ENCODE data around the gene RGS14.
"Not testable (repeated sequence)": the region's sequence is repeated elsewhere in the genome, so short reads cannot be mapped to it uniquely, and the experiment has no call there.

The RGS14 gene

DNA sequence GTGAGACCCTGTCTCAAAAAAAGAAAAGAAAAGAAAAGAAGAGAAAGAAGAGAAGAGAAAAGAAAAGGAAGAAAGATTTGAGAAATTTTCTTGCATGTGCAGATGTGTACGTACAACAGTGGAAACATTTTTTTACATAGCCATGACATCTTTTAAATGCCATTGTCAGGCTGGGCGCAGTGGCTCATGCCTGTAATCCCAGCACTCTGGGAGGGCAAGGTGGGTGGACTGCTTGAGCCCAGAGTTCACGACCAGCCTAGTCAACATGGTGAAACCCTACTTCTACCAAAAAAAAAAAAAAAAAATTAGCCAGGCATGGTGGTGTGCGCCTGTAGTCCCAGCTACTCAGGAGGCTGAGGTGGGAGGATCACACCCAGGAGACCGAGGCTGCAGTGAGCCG, 12.8 kb upstream of the RGS14 start:
- no peak for FAIRE-seq

GRCh38 chr5:177346820-177347219, 10.9 kb upstream of the RGS14 start:
- FAIRE-seq (no peak), DNase-seq (ENCODE audit: insufficient read length, low spot score) (no peak)

More for the DNA sequence above, 12.8 kb upstream of the RGS14 start:
- DNase-seq (ENCODE audit: insufficient read length, low spot score), result no peak

DNA sequence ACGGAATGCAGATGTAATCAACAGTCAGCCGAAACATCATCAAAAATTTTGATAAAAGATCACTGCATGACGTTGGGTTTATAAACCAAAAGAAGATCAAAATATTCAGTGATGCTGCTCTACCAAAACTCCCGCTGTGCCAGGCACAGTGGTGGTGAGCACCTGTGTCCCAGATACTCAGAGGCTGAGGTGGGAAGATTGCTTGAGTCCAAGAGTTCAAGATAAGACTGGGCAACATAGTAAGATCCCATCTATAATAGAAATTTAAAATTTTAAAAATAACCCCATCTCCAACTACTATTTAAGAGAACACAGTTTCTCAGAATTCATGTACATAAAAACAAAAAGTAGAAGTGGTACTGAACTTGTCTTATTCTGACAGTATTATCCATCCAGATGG, 10.0 kb upstream of the RGS14 start:
- no peak for FAIRE-seq
- DNase-seq (ENCODE audit: insufficient read length, low spot score), result no peak

- DNase-seq (ENCODE audit: insufficient read length, low spot score) (no peak), FAIRE-seq (no peak)
Observed at GRCh38 chr5:177349362-177349647, 8.4 kb upstream of the RGS14 start.

GRCh38 chr5:177349762-177350161, 8.0 kb upstream of the RGS14 start:
- DNase-seq (ENCODE audit: insufficient read length, low spot score), result no peak
- no peak for FAIRE-seq

- FAIRE-seq, result no peak
- no peak for DNase-seq (ENCODE audit: insufficient read length, low spot score)
Observed at GRCh38 chr5:177350776-177351391, 6.8 kb upstream of the RGS14 start.

GRCh38 chr5:177351392-177352329, 6.1 kb upstream of the RGS14 start, which contains the start of gene LMAN2:
Gene LMAN2, minus strand, starts transcription at chr5:177351668. Its CDS starts 21 bp downstream, at chr5:177351647.
- FAIRE-seq (peak; percentile 96), DNase-seq (ENCODE audit: insufficient read length, low spot score) (peak; percentile 86)

DNA sequence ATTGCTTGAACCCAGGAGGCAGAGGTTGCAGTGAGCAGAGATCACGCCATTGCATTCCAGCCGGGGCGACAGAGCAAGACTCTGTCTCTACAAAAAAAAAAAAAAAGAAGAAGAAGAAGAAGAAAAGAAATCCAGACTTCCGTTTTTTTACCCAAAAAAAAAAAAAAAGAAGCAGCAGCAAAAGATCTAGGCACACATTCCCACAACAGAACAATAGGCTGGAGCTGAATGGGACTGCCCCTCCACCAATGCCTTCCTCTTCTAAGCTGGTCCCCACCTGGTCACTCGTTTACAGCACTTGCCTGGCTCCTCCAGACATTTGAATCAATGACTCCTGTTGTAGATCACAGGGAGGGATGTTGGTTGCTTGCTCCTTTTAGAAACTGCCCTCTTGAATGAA, 4.6 kb upstream of the RGS14 start:
- FAIRE-seq (no peak), DNase-seq (ENCODE audit: insufficient read length, low spot score) (no peak)

GRCh38 chr5:177354256-177354655, 3.5 kb upstream of the RGS14 start:
- DNase-seq (ENCODE audit: insufficient read length, low spot score) (no peak), FAIRE-seq (no peak)

DNA sequence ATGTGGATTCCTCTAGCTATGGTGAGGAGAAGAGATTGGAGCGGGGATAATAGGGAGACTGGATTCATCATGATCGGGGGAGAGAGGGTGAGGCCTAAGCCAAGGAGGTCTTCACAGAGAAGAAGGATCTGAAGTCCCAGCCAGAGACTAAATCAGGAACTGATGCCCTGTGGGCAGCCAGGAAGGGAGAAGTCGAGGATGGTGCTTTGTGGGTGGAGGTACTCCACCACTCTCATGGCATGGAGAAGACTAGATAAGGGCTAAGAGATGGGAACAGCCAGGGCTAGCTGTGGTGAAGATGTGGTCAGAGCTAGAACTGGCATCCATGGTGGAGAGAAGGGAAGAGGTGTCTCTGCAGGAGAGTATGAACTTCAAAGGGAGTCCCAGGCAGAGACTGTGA, 3.0 kb upstream of the RGS14 start:
- FAIRE-seq (no peak), DNase-seq (ENCODE audit: insufficient read length, low spot score) (no peak)

DNA sequence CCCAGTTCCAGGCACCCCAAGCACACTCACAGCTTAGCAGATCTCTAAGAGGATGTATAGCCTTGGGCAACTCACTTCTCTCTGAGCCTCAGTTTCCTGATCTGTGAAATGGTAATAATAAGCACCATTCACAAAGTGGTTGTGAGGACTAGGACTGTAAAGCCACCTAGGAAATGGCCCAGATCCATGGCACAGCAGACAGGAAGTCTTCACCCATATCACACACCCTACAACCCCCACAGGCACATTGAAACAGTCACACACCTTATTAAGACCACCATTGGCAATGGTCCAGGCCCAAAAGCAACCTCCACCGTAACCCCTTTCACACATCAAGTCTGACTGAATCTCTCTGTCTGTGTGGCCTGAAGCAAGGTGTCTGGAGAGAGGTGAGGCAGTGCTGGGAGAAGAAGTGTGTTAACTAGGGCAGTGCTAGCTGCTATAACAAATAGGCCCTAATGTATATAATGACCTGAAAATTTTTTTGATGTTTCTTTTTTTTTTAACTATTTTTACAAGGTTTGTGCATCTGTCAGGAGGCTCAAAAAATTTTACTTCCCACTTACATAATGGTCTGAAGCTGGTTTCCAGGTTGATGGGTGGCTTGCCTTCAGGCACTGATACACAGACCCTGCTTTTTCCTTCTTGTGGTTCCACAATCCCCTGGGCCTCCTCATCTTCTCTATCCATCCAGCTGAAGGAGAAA, 2.4 kb upstream of the RGS14 start:
- no peak for FAIRE-seq

GRCh38 chr5:177355868-177356168, 1.9 kb upstream of the RGS14 start:
- FAIRE-seq (no peak), DNase-seq (ENCODE audit: insufficient read length, low spot score) (no peak)

More for the DNA sequence above, 2.4 kb upstream of the RGS14 start:
- no peak for DNase-seq (ENCODE audit: insufficient read length, low spot score)

- DNase-seq (ENCODE audit: insufficient read length, low spot score), result no peak
- FAIRE-seq, result no peak
Observed at GRCh38 chr5:177356746-177357145, 978 bp upstream of the RGS14 start.

GRCh38 chr5:177357146-177357458, 622 bp upstream of the RGS14 start:
- FAIRE-seq, result no peak
- DNase-seq (ENCODE audit: insufficient read length, low spot score), result no peak

DNA sequence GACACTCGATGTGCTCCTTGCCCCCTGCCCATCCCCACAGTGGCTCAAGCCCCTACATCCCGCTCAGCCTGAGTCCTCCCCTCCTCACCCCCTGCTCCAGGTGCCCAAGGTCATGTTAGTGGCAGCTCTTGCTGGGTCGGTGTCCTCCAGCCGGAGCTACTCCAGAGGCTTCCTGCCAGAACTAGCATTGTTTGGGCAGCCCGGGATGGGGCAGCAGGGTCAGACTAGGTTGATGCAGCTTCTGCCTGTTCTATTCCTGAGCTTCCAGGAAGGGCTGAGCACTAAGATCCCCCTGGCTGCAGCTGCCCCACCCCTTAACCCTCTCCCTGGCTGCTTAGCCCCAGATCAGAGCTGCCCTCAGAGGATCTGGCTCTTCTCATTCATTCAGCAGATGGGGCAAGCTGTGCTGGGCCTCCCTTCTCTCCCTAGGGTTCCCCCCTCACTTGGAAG, 671 bp downstream of the RGS14 start:
- no peak for DNase-seq (ENCODE audit: insufficient read length, low spot score)
- FAIRE-seq, result peak; percentile 63

DNA sequence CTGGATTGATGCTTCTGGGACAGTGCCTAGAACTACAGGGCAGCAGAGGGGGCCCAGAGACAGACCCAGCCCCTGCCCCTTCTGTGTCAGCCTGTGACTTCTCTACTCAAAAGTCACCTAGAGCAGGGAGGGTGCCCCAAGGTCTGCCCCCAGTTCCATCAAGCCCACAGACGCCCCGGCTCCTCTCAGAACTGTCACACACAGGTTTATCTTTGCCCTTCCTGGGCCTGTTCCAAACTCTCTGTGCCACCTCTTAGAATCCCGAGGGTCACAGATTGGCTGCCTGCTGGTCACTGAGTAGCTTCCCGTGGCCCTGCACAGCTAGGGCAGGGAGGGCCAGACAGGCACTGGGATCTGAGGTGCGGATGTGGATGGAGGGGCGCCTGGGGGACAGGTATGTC, 1.7 kb downstream of the RGS14 start:
- DNase-seq (ENCODE audit: insufficient read length, low spot score) (no peak), FAIRE-seq (no peak)

DNA sequence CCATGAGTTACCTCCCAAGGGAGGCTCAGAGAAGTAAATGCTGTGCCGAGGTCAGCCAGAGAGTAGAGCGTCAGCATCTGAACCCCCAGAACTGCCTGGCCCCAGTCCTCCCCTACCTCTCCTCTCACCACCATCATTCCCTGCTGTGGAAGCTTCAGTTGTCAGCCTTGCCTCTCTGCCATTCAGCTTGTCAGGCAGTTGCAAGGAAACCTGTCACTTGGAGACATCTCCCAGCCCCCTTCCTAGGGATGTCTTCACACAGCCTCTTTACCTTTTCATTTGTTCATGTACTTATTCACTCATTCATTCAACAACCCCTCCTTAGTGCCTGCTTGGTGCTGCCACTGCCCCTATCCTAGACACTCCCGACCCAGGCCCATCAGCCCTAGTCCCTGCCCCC, 2.1 kb downstream of the RGS14 start:
- DNase-seq (ENCODE audit: insufficient read length, low spot score) (no peak), FAIRE-seq (no peak)

DNA sequence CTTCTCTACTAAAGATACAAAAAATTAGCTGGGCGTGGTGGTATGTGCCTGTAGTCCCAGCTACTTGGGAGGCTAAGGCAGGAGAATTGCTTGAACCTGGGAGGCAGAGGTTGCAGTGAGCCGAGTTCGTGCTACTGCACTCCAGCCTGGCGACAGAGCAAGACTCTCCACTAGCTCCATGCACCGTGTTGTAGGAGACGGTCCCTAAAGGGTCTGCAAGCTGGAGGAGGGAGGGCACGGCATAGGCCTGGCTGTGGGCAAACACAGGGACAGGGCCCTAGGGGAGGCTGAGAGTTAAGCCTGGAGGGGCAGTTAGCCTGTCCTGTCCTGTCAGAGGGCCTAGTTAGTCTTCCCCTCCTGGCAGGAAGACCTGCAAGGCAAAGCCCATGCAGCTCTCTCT, 3.0 kb downstream of the RGS14 start:
- FAIRE-seq; DNase-seq (ENCODE audit: insufficient read length, low spot score): not testable (repeated sequence)

DNA sequence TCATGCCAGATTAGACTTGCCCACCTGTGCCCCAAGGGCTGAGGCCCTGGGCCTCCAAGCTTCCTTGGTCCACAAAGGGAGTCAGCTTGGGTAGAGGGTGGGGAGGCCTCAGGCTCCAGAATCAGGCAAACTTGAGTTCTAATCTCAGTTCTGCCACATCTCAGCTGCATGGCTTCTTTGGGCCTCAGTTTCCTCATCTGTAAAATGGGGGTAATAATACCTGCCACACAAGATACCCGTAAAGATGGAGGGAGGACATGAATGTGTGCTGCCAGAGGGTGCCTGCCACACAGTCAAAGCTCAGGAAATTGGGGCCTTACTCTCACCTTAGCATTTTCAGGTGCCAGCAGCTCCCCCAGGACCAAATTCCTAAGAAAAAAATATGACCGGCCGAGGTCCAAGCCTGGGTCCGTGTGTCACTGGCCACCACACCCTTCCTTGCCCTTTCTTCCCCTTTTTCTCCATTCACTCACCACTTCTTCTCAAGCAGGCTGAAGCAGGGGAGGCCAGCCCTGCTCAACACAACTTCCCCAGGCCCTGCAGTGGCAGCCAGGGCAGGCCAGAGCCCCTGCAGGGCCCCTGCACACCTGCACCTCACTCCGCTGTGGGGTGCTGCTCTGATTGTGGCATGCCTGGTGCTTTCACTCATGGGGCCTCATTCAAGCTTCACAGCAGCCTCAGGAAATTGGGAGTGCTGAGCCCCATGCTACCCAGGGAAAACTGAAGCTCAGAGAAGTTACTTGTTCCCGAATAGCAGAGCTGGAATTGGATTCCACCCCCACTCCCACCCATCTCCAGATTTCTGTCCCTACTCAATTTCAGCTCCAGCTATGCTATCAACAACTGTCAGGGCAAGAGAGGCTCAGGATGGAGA, 3.9 kb downstream of the RGS14 start:
- FAIRE-seq (peak; percentile 77), DNase-seq (ENCODE audit: insufficient read length, low spot score) (no peak)

DNA sequence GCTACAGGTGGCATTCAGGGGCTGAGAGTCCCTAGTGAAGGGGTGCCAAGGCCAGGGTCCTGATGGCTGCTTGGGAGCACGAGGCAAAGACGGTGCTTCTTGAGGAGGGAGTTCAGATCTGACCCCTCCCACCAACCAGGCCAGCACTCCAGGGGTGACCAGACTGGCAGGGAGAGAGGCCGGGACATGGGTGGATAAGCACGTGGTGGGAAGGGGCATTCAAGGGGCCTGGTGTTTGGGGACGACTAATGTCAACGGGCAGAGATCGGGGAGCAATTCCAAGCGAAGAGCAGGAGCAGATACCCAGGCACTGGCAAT, 4.5 kb downstream of the RGS14 start:
- FAIRE-seq, result no peak
- no peak for DNase-seq (ENCODE audit: insufficient read length, low spot score)

Measured in GM19239 (cell line).